ENCODE results near the gene UMAD1. TPM values are rescaled to one million over a fixed set of nuclear protein-coding genes. Genes with fewer than 3 reads are reported as not detected.

The UMAD1 gene
- total and polyA plus RNA-seq, 2 donors from 2014 or later: 18.0 to 20.3 TPM

GRCh38 chr7:7695111-7695817, 54.7 kb downstream of the UMAD1 start:
- Histone ChIP-seq H3K9me3 (ENCODE audit: control insufficient read depth in 2 of 3, insufficient read depth in 1 of 3, low read length in 3 of 3) (no peaks in the 10 kb centered on the region), H3K4me3 (ENCODE audit: low read length in 3 of 3) (no peak overlapping the region), H3K36me3 (ENCODE audit: control insufficient read depth in 2 of 3, insufficient read depth in 3 of 3, low read length in 3 of 3) (no peaks in the 10 kb centered on the region), H3K4me1 (ENCODE audit: control insufficient read depth in 2 of 3, insufficient read depth in 2 of 3, low read depth in 1 of 3, low read length in 3 of 3) (peaks cover 0 to 19% (median 2%) of the 10 kb centered on the region in 3 donors), H3K9ac (ENCODE audit: low read length in 3 of 3) (no peak overlapping the region), H3K27ac (ENCODE audit: low read depth in 2 of 2, low read length in 2 of 2) (no peak overlapping the region), H3K27me3 (ENCODE audit: control insufficient read depth, insufficient read depth, low read length) (no peaks in the 10 kb centered on the region)
- no peak for TF ChIP-seq CTCF (IDR thresholded peaks at IDR 0.05; ENCODE audit: borderline replicate concordance, extremely low read depth, insufficient read depth)
- intact Hi-C loops (cut with DNase I): no loop called here
- FAIRE-seq: no peak
- peak in 1 of 5 donors; percentile 50 for DNase-seq

GRCh38 chr7:7696458-7697119, 56.0 kb downstream of the UMAD1 start:
- DNase-seq (no peak), FAIRE-seq (no peak)
- H3K9me3 ChIP-seq (ENCODE audit: control insufficient read depth in 2 of 3, insufficient read depth in 1 of 3, low read length in 3 of 3): no peaks in the 10 kb centered on the region
- H3K36me3 ChIP-seq (ENCODE audit: control insufficient read depth in 2 of 3, insufficient read depth in 3 of 3, low read length in 3 of 3): no peaks in the 10 kb centered on the region
- H3K4me3 ChIP-seq (ENCODE audit: low read length in 3 of 3): no peak overlapping the region
- no peak overlapping the region for H3K27ac ChIP-seq (ENCODE audit: low read depth in 2 of 2, low read length in 2 of 2)
- peaks cover 0 to 19% (median 2%) of the 10 kb centered on the region in 3 donors for H3K4me1 ChIP-seq (ENCODE audit: control insufficient read depth in 2 of 3, insufficient read depth in 2 of 3, low read depth in 1 of 3, low read length in 3 of 3)
- no peak overlapping the region for H3K9ac ChIP-seq (ENCODE audit: low read length in 3 of 3)
- H3K27me3 ChIP-seq (ENCODE audit: control insufficient read depth, insufficient read depth, low read length): no peaks in the 10 kb centered on the region
- TF ChIP-seq CTCF (IDR thresholded peaks at IDR 0.05; ENCODE audit: borderline replicate concordance, extremely low read depth, insufficient read depth): no peak
- intact Hi-C loops (cut with DNase I): no loop called here

GRCh38 chr7:7698930-7699329, 58.4 kb downstream of the UMAD1 start:
- no peak for DNase-seq
- no peak for FAIRE-seq
- no peaks in the 10 kb centered on the region for H3K36me3 ChIP-seq (ENCODE audit: control insufficient read depth in 2 of 3, insufficient read depth in 3 of 3, low read length in 3 of 3)
- H3K4me1 ChIP-seq (ENCODE audit: control insufficient read depth in 2 of 3, insufficient read depth in 2 of 3, low read depth in 1 of 3, low read length in 3 of 3): peaks cover 0 to 19% (median 2%) of the 10 kb centered on the region in 3 donors
- no peak overlapping the region for H3K9ac ChIP-seq (ENCODE audit: low read length in 3 of 3)
- no peaks in the 10 kb centered on the region for H3K27me3 ChIP-seq (ENCODE audit: control insufficient read depth, insufficient read depth, low read length)
- TF ChIP-seq CTCF (IDR thresholded peaks at IDR 0.05; ENCODE audit: borderline replicate concordance, extremely low read depth, insufficient read depth): no peak
- no peaks in the 10 kb centered on the region for H3K9me3 ChIP-seq (ENCODE audit: control insufficient read depth in 2 of 3, insufficient read depth in 1 of 3, low read length in 3 of 3)
- H3K27ac ChIP-seq (ENCODE audit: low read depth in 2 of 2, low read length in 2 of 2): no peak overlapping the region
- no peak overlapping the region for H3K4me3 ChIP-seq (ENCODE audit: low read length in 3 of 3)
- intact Hi-C loops (cut with DNase I): no loop called here
